Uterus (tissue), 2 donors: Measurements from ENCODE around the gene TRIP13.

Experiments used
- POLR2A ChIP-seq, 2 donors: fragments of 450-650 bp; IDR thresholded peaks; one replicate each; pipeline ENCODE4 v1.6.1; 2016; ENCODE audit warnings: antibody characterized with exemption in 2 of 2, mild to moderate bottlenecking in 1 of 2, moderate library complexity in 1 of 2
- TF ChIP-seq, protein P1 (sequence below), 4 experiments: fragments of 200-600 bp in 2 of 4; fragments of 450-650 bp in 2 of 4; sonication (generic) in 2 of 4; IDR thresholded peaks; one replicate each; pipeline ENCODE4 v1.5.1; 2016 to 2019; ENCODE audit warnings: antibody characterized with exemption in 4 of 4, mild to moderate bottlenecking in 2 of 4, moderate library complexity in 1 of 4

DNA sequence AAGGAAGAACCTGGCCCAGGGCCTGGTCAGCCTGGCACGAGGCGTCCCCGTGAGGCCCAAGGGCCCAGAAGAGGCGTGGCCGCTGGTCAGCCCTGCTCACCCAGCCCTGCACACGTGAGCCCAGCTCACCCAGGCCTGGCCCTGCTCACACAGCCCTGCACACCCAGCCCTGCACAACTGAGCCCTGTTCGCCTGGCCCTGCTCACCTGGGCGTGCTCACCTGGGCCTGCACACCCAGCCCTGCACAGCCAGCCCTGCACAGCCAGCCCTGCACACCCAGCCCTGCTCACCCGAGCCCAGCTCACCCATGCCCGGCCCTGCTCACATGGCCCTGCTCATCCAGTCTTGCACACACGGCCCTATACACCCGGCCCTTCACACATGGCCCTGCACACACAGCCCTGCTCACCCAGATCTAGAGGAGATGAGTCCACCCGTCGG lies 44.0 kb upstream of the TRIP13 start:
- TF ChIP-seq, protein P1, sequence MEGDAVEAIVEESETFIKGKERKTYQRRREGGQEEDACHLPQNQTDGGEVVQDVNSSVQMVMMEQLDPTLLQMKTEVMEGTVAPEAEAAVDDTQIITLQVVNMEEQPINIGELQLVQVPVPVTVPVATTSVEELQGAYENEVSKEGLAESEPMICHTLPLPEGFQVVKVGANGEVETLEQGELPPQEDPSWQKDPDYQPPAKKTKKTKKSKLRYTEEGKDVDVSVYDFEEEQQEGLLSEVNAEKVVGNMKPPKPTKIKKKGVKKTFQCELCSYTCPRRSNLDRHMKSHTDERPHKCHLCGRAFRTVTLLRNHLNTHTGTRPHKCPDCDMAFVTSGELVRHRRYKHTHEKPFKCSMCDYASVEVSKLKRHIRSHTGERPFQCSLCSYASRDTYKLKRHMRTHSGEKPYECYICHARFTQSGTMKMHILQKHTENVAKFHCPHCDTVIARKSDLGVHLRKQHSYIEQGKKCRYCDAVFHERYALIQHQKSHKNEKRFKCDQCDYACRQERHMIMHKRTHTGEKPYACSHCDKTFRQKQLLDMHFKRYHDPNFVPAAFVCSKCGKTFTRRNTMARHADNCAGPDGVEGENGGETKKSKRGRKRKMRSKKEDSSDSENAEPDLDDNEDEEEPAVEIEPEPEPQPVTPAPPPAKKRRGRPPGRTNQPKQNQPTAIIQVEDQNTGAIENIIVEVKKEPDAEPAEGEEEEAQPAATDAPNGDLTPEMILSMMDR (IDR thresholded peaks at IDR 0.05) = no peak
- TF ChIP-seq POLR2A (IDR thresholded peaks at IDR 0.05) = no peak
